ENCODE measurements around the gene PPP1R26.

- no peak for TF ChIP-seq POLR2A (IDR thresholded peaks at IDR 0.05; ENCODE audit: low read depth, low read length)
- no peak for TF ChIP-seq CTCF (conservative IDR thresholded peaks at IDR 0.05; ENCODE audit: low read depth, low read length)
- TF ChIP-seq CEBPB (IDR thresholded peaks at IDR 0.05; ENCODE audit: low read depth, low read length), result no peak
- no peak for TF ChIP-seq MXI1 (IDR thresholded peaks at IDR 0.05; ENCODE audit: borderline replicate concordance, low read depth, low read length)
- no peak for TF ChIP-seq RCOR1 (IDR thresholded peaks at IDR 0.05; ENCODE audit: insufficient replicate concordance, low read length)
- no peak for TF ChIP-seq FOS (IDR thresholded peaks at IDR 0.05; ENCODE audit: low read depth, low read length)
- no peak for TF ChIP-seq MAFK (IDR thresholded peaks at IDR 0.05; ENCODE audit: low read depth, low read length)
- no peak for TF ChIP-seq MAZ (IDR thresholded peaks at IDR 0.05; ENCODE audit: borderline replicate concordance, low read depth, low read length)
- TF ChIP-seq BHLHE40 (IDR thresholded peaks at IDR 0.05; ENCODE audit: low read depth, low read length), result no peak
- no peak for TF ChIP-seq SMC3 (IDR thresholded peaks at IDR 0.05; ENCODE audit: low read depth, low read length)
Measured at GRCh38 chr9:135502873-135503321, 23.3 kb downstream of the PPP1R26 start.
